Limb (tissue), 2 donors: ENCODE data around the gene PTPA.
"Not testable (repeated sequence)": the region's sequence is repeated elsewhere in the genome, so short reads cannot be mapped to it uniquely, and the experiment has no call there.

ENCODE experiments used
- DNase-seq, 2 donors: peaks; one replicate each; pipeline ENCODE4 v3.0.0-alpha.2; 2016; ENCODE audit errors: extremely low spot score in 2 of 2

Gene PTPA

DNA sequence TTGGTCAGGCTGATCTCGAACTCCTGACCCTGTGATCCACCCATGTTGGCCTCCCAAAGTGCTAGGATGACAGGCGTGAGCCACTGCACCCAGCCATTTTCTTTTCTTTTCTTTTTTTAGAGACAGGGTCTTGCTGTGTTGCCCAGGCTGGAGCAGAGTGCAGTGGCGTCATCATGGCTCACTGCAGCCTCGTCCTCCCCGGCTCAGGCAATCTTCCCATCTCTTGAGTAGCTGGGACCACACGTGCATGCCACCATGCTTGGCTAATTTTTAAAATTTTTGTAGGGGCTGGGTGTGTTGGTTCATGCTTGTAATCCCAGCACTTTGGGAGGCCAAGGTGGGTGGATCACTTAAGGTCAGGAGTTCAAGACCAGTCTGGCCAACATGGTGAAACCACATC is 85.8 kb downstream of the PTPA start:
- not testable (repeated sequence) for DNase-seq

DNA sequence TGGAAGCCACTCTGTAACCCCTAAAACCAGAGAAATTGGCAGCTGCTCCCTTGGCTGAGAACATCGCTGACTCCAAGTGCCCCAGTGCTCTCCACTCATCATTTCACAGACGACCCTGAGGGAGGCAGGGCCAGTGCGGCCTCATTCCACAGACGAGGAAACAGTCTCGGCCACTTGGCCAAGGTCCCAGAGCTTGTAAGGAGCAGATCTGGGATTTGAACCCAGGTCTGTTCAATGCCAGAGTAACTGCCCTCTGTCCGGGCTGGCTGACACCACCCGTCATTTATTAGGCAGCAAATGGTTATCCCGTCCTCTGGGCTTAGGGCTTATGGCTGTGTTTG is 86.7 kb downstream of the PTPA start:
- no peak for DNase-seq
